Measurements from ENCODE around the gene RNF43.

Gene RNF43

GRCh38 chr17:58411408-58411894 lies 5.9 kb downstream of the RNF43 start:
- in situ Hi-C loops (cut with HindIII; ENCODE audit: low sequenced_read_pairs): no loop called here
- no peak for DNase-seq (ENCODE audit: low read depth, low spot score)
- no peak for TF ChIP-seq CTCF (IDR thresholded peaks at IDR 0.05; ENCODE audit: low read depth, low read length)
- no peak overlapping the region for H3K4me3 ChIP-seq (ENCODE audit: low read depth, low read length)

- no peak overlapping the region for H3K4me3 ChIP-seq (ENCODE audit: low read depth, low read length)
- no peak for DNase-seq (ENCODE audit: low read depth, low spot score)
- in situ Hi-C loops (cut with HindIII; ENCODE audit: low sequenced_read_pairs): no loop called here
- TF ChIP-seq CTCF (IDR thresholded peaks at IDR 0.05; ENCODE audit: low read depth, low read length): no peak
These were observed 6.5 kb downstream of the RNF43 start for GRCh38 chr17:58410714-58411407.

- in situ Hi-C loops (cut with HindIII; ENCODE audit: low sequenced_read_pairs): no loop called here
- no peak for TF ChIP-seq CTCF (IDR thresholded peaks at IDR 0.05; ENCODE audit: low read depth, low read length)
- DNase-seq (ENCODE audit: low read depth, low spot score): no peak
These were observed 7.9 kb downstream of the RNF43 start for GRCh38 chr17:58409432-58409831.

GRCh38 chr17:58403311-58403710 lies 14.0 kb downstream of the RNF43 start:
- TF ChIP-seq CTCF (IDR thresholded peaks at IDR 0.05; ENCODE audit: low read depth, low read length): no peak
- no peak overlapping the region for H3K4me3 ChIP-seq (ENCODE audit: low read depth, low read length)
- in situ Hi-C loops (cut with HindIII; ENCODE audit: low sequenced_read_pairs): no loop called here
- no peak for DNase-seq (ENCODE audit: low read depth, low spot score)

More at GRCh38 chr17:58409432-58409831, 7.9 kb downstream of the RNF43 start:
- H3K4me3 ChIP-seq (ENCODE audit: low read depth, low read length): no peak overlapping the region

- in situ Hi-C loops (cut with HindIII; ENCODE audit: low sequenced_read_pairs): no loop called here
- no peak for TF ChIP-seq CTCF (IDR thresholded peaks at IDR 0.05; ENCODE audit: low read depth, low read length)
- no peak overlapping the region for H3K4me3 ChIP-seq (ENCODE audit: low read depth, low read length)
- DNase-seq (ENCODE audit: low read depth, low spot score): peak; percentile 22
These were observed 14.7 kb downstream of the RNF43 start for GRCh38 chr17:58402679-58403078.

- H3K4me3 ChIP-seq (ENCODE audit: low read depth, low read length): no peak overlapping the region
- no peak for TF ChIP-seq CTCF (IDR thresholded peaks at IDR 0.05; ENCODE audit: low read depth, low read length)
- in situ Hi-C loops (cut with HindIII; ENCODE audit: low sequenced_read_pairs): no loop called here
- peak; percentile 47 for DNase-seq (ENCODE audit: low read depth, low spot score)
These were observed 15.3 kb downstream of the RNF43 start for GRCh38 chr17:58402047-58402446.
